ENCODE results near the gene KRT2. TPM values are rescaled to one million over a fixed set of nuclear protein-coding genes. Genes with fewer than 3 reads are reported as not detected.

Gene KRT2
- total and polyA plus RNA-seq, 12 donors, result not detected

DNA sequence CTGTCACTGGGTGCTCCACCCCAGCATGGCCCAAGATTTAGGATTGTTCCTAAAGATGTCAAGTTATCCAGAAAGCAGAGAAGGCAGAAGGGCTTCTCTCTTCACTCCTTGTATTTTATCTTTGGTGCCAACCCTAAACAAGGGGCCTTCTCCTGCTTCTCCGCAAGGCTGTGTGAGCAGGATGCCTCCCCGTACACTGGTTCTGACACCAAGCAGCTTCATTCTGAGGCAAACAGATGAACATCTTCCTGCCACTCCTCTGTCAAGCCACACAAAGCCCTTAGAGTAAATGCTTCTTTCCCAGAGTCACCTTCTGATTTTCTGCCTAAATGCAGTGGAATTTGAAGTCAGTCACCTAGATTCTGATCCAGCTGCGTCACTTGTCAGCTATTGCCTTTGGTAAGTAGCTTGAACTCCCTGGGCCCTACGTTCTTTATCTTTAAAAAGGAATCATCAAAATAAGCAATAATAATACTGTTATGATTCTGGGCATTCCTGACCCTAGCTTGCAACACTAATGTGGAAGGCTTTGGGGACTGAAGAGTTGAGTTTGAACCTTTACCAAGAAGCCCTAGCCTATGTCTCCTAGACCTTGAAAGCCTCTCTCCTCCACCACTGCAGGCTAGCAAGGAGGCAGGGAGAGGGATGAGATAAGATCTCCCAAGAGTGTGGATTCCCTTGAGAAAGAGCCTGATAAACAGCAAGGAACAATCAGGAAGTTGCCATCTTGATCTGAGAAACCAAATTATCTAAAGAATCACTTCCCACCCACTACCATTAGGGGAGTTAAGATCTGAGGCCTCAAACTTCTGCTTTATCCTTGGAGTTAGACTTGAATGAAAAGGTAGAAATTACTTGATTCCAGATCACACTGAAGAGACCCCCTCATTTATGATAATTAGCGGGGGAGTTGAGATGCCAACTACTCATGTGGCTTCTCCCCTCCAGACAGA lies 39.3 kb downstream of the KRT2 start:
- H3K4me3 ChIP-seq, result no peak overlapping the region
- no peak for DNase-seq
- no peak for ATAC-seq
- H3K27me3 ChIP-seq, result peaks cover 0 to 80% (median 40%) of the 10 kb centered on the region in 7 donors
- no peaks in the 10 kb centered on the region for H3K36me3 ChIP-seq
- intact Hi-C loops (cut with DNase I), result no loop called here
- no peaks in the 10 kb centered on the region for H3K4me1 ChIP-seq
- H3K9me3 ChIP-seq, result no peaks in the 10 kb centered on the region
- H3K27ac ChIP-seq, result no peak overlapping the region
- TF ChIP-seq, protein P1, sequence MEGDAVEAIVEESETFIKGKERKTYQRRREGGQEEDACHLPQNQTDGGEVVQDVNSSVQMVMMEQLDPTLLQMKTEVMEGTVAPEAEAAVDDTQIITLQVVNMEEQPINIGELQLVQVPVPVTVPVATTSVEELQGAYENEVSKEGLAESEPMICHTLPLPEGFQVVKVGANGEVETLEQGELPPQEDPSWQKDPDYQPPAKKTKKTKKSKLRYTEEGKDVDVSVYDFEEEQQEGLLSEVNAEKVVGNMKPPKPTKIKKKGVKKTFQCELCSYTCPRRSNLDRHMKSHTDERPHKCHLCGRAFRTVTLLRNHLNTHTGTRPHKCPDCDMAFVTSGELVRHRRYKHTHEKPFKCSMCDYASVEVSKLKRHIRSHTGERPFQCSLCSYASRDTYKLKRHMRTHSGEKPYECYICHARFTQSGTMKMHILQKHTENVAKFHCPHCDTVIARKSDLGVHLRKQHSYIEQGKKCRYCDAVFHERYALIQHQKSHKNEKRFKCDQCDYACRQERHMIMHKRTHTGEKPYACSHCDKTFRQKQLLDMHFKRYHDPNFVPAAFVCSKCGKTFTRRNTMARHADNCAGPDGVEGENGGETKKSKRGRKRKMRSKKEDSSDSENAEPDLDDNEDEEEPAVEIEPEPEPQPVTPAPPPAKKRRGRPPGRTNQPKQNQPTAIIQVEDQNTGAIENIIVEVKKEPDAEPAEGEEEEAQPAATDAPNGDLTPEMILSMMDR (IDR thresholded peaks at IDR 0.05), result no peak
- 85 to 86% methylated on average over 5 of the region's 5 CpGs for WGBS, 2 donors

- H3K4me3 ChIP-seq, result no peak overlapping the region
- no peaks in the 10 kb centered on the region for H3K4me1 ChIP-seq
- intact Hi-C loops (cut with DNase I), result no loop called here
- no peak overlapping the region for H3K27ac ChIP-seq
- H3K27me3 ChIP-seq, result peaks cover 0 to 79% (median 47%) of the 10 kb centered on the region in 7 donors
- DNase-seq (no peak), ATAC-seq (no peak)
- no peaks in the 10 kb centered on the region for H3K36me3 ChIP-seq
- H3K9me3 ChIP-seq, result no peaks in the 10 kb centered on the region
- TF ChIP-seq, protein P1 (IDR thresholded peaks at IDR 0.05), result no peak
- 89 to 91% methylated on average over 6 of the region's 6 CpGs for WGBS, 2 donors
These were observed 40.9 kb downstream of the KRT2 start for GRCh38 chr12:52611080-52611468.

DNA sequence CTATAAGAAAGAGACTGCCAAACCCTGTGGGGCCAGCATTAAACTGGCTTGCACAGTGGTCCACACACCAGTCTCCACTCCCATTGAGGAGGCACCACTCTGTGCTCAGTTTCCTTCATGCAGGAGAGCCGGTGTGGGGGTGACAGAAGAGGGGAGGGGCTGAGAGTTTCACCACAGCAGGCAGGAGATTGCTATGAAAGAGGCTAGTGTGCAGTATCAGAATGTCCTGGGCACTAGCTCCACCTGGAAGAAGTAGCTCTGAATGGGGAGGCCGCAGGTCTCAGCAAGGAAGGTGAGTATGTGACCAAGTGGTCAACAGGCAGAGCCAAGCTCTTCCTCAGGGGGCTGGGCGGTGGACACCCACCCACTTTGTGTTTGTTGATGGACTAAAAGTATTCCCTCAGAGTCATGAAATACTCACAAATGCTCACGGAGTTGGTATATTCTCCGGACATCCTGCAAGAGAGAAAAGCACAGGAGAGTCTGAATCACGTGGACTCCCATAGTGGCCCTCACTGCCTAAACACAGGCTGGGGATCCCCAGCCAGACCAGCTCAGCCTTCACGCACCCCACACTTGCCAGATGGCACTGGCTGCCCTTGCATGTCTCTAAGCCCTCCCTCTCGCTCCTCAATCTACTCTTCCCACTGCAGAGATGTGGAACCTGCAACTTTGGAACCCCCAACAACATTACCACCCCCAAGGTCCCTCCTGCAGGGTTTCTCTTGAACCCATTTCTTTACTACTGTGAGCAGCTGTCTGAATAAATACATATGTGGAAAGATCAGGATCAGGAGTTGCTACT lies 43.0 kb downstream of the KRT2 start:
- WGBS, 2 donors, result 72 to 82% methylated on average over 8 of the region's 8 CpGs
- no peaks in the 10 kb centered on the region for H3K9me3 ChIP-seq
- no peaks in the 10 kb centered on the region for H3K36me3 ChIP-seq
- no peaks in the 10 kb centered on the region for H3K4me1 ChIP-seq
- intact Hi-C loops (cut with DNase I), result no loop called here
- TF ChIP-seq, protein P1 (IDR thresholded peaks at IDR 0.05), result no peak
- peaks cover 0 to 68% (median 54%) of the 10 kb centered on the region in 7 donors for H3K27me3 ChIP-seq
- no peak overlapping the region for H3K4me3 ChIP-seq
- DNase-seq (no peak), ATAC-seq (no peak)
- H3K27ac ChIP-seq, result no peak overlapping the region

DNA sequence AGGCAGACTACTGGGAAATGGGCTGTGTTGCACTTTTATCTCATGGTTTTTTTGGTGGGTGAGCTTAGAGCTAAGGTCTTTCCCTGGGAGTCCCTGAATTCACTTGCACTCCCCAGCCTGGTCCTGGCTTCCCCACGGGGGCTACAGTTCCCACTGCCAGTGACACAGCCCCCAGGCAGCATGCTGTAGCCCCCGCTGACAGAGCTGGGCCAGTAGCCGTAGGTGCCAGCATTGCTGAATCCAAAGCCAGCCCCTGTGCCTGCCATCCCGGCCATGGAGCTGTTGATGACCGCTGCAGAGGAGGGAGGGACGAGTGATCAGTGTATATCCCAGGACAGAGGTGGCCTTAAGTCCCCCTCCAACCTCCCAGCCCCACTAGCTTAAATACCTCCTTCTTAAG lies 43.9 kb downstream of the KRT2 start:
- Histone ChIP-seq H3K27ac (no peak overlapping the region), H3K36me3 (no peaks in the 10 kb centered on the region), H3K4me3 (no peak overlapping the region), H3K27me3 (peaks cover 0 to 71% (median 63%) of the 10 kb centered on the region in 7 donors), H3K9me3 (no peaks in the 10 kb centered on the region), H3K4me1 (no peaks in the 10 kb centered on the region)
- ATAC-seq (no peak), DNase-seq (no peak)
- 67 to 73% methylated on average over 6 of the region's 6 CpGs for WGBS, 2 donors
- TF ChIP-seq, protein P1 (IDR thresholded peaks at IDR 0.05), result no peak
- intact Hi-C loops (cut with DNase I), result no loop called here
